Measurements from ENCODE around the gene TLR9. TPM values are rescaled to one million over a fixed set of nuclear protein-coding genes. Genes with fewer than 3 reads are reported as not detected.

The TLR9 gene
- total RNA-seq, 4 donors from 2014 or later, result 0.13 to 0.69 (median 0.17) TPM; not detected in 1

- Histone ChIP-seq H3K27ac (replicated peaks in 1 of 4) (no peak overlapping the region), H3K36me3 (no peaks in the 10 kb centered on the region), H3K4me1 (peaks cover 8 to 29% (median 13%) of the 10 kb centered on the region in 4 donors), H3K27me3 (no peaks in the 10 kb centered on the region), H3K4me3 (no peak overlapping the region), H3K9me3 (no peaks in the 10 kb centered on the region)
- intact Hi-C loops (cut with DNase I), result no loop called here
- 91% methylated on average over 4 of the region's 6 CpGs for WGBS
- no peak for DNase-seq (ENCODE audit: extremely low spot score)
- TF ChIP-seq CTCF (IDR thresholded peaks at IDR 0.05) (no peak), POLR2A (IDR thresholded peaks at IDR 0.05; ENCODE audit: low read depth) (no peak), POLR2AphosphoS5 (IDR thresholded peaks at IDR 0.05) (no peak)
Observed at GRCh38 chr3:52185311-52185710, 40.1 kb downstream of the TLR9 start.

- Histone ChIP-seq H3K27me3 (no peaks in the 10 kb centered on the region), H3K27ac (replicated peaks in 1 of 4) (peak overlapping the region in 1 of 4 donors; percentile 8), H3K9me3 (no peaks in the 10 kb centered on the region), H3K4me3 (no peak overlapping the region), H3K36me3 (no peaks in the 10 kb centered on the region), H3K4me1 (peaks cover 4 to 27% (median 7%) of the 10 kb centered on the region in 4 donors)
- TF ChIP-seq EP300 (IDR thresholded peaks at IDR 0.05), result no peak
- DNase-seq (ENCODE audit: extremely low spot score), result no peak
- intact Hi-C loops (cut with DNase I), result no loop called here
- 92% methylated on average over 7 of the region's 8 CpGs for WGBS
Observed at GRCh38 chr3:52184690-52185089, 40.8 kb downstream of the TLR9 start.

- WGBS, result 88% methylated on average over 3 of the region's 7 CpGs
- H3K9me3 ChIP-seq, result no peaks in the 10 kb centered on the region
- intact Hi-C loops (cut with DNase I), result no loop called here
- H3K27me3 ChIP-seq, result no peaks in the 10 kb centered on the region
- H3K27ac ChIP-seq (replicated peaks in 1 of 4), result peak overlapping the region in 1 of 4 donors; percentile 8
- H3K4me3 ChIP-seq, result no peak overlapping the region
- H3K36me3 ChIP-seq, result no peaks in the 10 kb centered on the region
- no peak for TF ChIP-seq POLR2A (IDR thresholded peaks at IDR 0.05; ENCODE audit: low read depth)
- TF ChIP-seq CTCF (IDR thresholded peaks at IDR 0.05), result no peak
- TF ChIP-seq EP300 (IDR thresholded peaks at IDR 0.05), result no peak
- TF ChIP-seq POLR2AphosphoS5 (IDR thresholded peaks at IDR 0.05), result no peak
- DNase-seq (ENCODE audit: extremely low spot score), result no peak
- H3K4me1 ChIP-seq, result peaks cover 0 to 27% (median 7%) of the 10 kb centered on the region in 4 donors
Observed at GRCh38 chr3:52183786-52184445, 41.5 kb downstream of the TLR9 start.

GRCh38 chr3:52182691-52183090, 42.8 kb downstream of the TLR9 start:
- Histone ChIP-seq H3K9me3 (no peaks in the 10 kb centered on the region), H3K36me3 (no peaks in the 10 kb centered on the region), H3K4me3 (no peak overlapping the region), H3K27me3 (no peaks in the 10 kb centered on the region), H3K27ac (replicated peaks in 1 of 4) (no peak overlapping the region), H3K4me1 (peaks cover 0 to 27% (median 7%) of the 10 kb centered on the region in 4 donors)
- 79% methylated on average over 4 of the region's 4 CpGs for WGBS
- DNase-seq (ENCODE audit: extremely low spot score), result no peak
- intact Hi-C loops (cut with DNase I), result no loop called here
- TF ChIP-seq CTCF (IDR thresholded peaks at IDR 0.05) (no peak), POLR2AphosphoS5 (IDR thresholded peaks at IDR 0.05) (no peak), POLR2A (IDR thresholded peaks at IDR 0.05; ENCODE audit: low read depth) (no peak), EP300 (IDR thresholded peaks at IDR 0.05) (no peak)

GRCh38 chr3:52182196-52182595, 43.2 kb downstream of the TLR9 start:
- no peak for DNase-seq (ENCODE audit: extremely low spot score)
- TF ChIP-seq POLR2A (IDR thresholded peaks at IDR 0.05; ENCODE audit: low read depth) (no peak), CTCF (IDR thresholded peaks at IDR 0.05) (no peak), EP300 (IDR thresholded peaks at IDR 0.05) (no peak), POLR2AphosphoS5 (IDR thresholded peaks at IDR 0.05) (no peak)
- WGBS, result no CpG with 5 or more reads among the region's 5 CpGs
- Histone ChIP-seq H3K4me3 (no peak overlapping the region), H3K36me3 (no peaks in the 10 kb centered on the region), H3K27ac (replicated peaks in 1 of 4) (no peak overlapping the region), H3K4me1 (peaks cover 0 to 27% (median 7%) of the 10 kb centered on the region in 4 donors), H3K9me3 (no peaks in the 10 kb centered on the region), H3K27me3 (no peaks in the 10 kb centered on the region)
- intact Hi-C loops (cut with DNase I), result no loop called here
